ENCODE data around the gene PKMYT1. TPM values are rescaled to one million over a fixed set of nuclear protein-coding genes. Genes with fewer than 3 reads are reported as not detected.

Gene PKMYT1
- total and polyA plus RNA-seq, 9 of the 15 experiments (the other 6 are each of a cell fraction or from before 2014, with no cell fraction given) = 8.7 to 201 (median 37.8) TPM

GRCh38 chr16:2969545-2970521 lies 10.4 kb downstream of the PKMYT1 start (continued):
- TF ChIP-seq ZNF277 (CRISPR knock-in tag; IDR thresholded peaks at IDR 0.05; ENCODE audit: borderline replicate concordance) (no peak), JUND (IDR thresholded peaks at IDR 0.05; ENCODE audit: borderline replicate concordance, low read depth, low read length) (0 out of 2 replicates have a peak, but pooled peaks have one; percentile 29), JUND (tag; IDR thresholded peaks at IDR 0.05; ENCODE audit: borderline replicate concordance, low read depth, low read length) (no peak; the same call in 2 of the 3 replicates), ZNF134 (CRISPR knock-in tag; conservative IDR thresholded peaks at IDR 0.05) (no peak), HLTF (IDR thresholded peaks at IDR 0.05) (no peak), BRCA1 (IDR thresholded peaks at IDR 0.05) (no peak), BRCA1 (CRISPR knock-in tag; IDR thresholded peaks at IDR 0.05) (no peak), MTF1 (CRISPR knock-in tag; IDR thresholded peaks at IDR 0.05; ENCODE audit: borderline replicate concordance) (no peak), ZNF609 (CRISPR knock-in tag; IDR thresholded peaks at IDR 0.05; ENCODE audit: borderline replicate concordance) (no peak), ZFP91 (CRISPR knock-in tag; IDR thresholded peaks at IDR 0.05) (no peak), HDGF (IDR thresholded peaks at IDR 0.05) (no peak), PKNOX1 (IDR thresholded peaks at IDR 0.05) (no peak), EP400 (IDR thresholded peaks at IDR 0.05) (no peak), MTA3 (IDR thresholded peaks at IDR 0.05; ENCODE audit: borderline replicate concordance) (peak; percentile 76), SRSF7 (optimal IDR thresholded peaks at IDR 0.05; ENCODE audit: low read depth, low read length) (no peak), HMGXB4 (CRISPR knock-in tag; IDR thresholded peaks at IDR 0.05) (no peak), RAD51 (IDR thresholded peaks at IDR 0.05; ENCODE audit: borderline replicate concordance, low read depth) (no peak)
